ENCODE results near the gene HAS3.
"Not testable (repeated sequence)": the region's sequence is repeated elsewhere in the genome, so short reads cannot be mapped to it uniquely, and the experiment has no call there.

The HAS3 gene, protein sequence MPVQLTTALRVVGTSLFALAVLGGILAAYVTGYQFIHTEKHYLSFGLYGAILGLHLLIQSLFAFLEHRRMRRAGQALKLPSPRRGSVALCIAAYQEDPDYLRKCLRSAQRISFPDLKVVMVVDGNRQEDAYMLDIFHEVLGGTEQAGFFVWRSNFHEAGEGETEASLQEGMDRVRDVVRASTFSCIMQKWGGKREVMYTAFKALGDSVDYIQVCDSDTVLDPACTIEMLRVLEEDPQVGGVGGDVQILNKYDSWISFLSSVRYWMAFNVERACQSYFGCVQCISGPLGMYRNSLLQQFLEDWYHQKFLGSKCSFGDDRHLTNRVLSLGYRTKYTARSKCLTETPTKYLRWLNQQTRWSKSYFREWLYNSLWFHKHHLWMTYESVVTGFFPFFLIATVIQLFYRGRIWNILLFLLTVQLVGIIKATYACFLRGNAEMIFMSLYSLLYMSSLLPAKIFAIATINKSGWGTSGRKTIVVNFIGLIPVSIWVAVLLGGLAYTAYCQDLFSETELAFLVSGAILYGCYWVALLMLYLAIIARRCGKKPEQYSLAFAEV

GRCh38 chr16:69105501-69106361 is at the start of gene HAS3:
Gene HAS3, plus strand, starts transcription at chr16:69105653. Its CDS starts 3,743 bp downstream, at chr16:69109396.
- no peak for DNase-seq (ENCODE audit: low read depth in 2 of 2)

GRCh38 chr16:69055980-69056379 is 49.5 kb upstream of the HAS3 start:
- DNase-seq (ENCODE audit: low read depth in 2 of 2) = no peak

DNA sequence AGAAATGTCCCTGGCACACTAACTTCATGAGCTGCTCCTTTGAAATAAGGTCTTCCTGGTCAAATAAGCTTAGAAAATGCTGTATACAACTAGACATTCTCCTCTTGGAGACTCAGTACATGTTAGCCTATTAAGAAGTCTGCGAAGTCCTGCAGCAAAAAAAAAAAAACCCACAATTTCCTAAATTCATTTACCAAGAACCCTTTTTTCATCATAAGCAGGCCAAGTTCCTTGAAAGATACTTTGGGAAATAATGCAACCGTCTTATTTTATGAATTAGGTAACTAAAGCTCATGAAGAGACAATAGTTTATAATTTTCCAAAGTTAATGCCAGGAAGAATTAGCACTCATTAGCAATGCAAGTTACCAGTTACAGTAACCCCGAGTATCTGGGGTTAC is 49.0 kb upstream of the HAS3 start:
- no peak for DNase-seq (ENCODE audit: low read depth in 2 of 2)

GRCh38 chr16:69057400-69058378 is 47.8 kb upstream of the HAS3 start:
- DNase-seq (ENCODE audit: low read depth in 2 of 2) = no peak

DNA sequence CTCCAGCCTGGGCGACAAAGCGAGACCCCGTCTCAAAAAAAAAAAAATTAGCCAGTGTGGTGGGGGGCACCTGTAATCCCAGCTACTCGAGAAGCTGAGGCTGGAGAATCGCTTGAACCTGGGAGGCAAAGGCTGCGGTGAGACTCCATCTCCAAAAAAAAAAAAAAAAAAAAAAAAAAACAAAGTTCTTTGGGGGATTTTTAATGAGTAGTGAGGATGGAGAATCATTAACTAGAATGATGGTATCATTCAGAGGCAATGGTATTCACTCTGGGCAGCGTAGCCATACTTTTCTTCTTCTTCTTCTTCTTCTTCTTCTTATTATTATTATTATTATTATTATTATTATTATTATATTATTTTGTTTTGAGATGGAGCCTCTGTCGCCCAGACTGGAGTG is 42.0 kb upstream of the HAS3 start:
- DNase-seq (ENCODE audit: low read depth in 2 of 2) = not testable (repeated sequence)

DNA sequence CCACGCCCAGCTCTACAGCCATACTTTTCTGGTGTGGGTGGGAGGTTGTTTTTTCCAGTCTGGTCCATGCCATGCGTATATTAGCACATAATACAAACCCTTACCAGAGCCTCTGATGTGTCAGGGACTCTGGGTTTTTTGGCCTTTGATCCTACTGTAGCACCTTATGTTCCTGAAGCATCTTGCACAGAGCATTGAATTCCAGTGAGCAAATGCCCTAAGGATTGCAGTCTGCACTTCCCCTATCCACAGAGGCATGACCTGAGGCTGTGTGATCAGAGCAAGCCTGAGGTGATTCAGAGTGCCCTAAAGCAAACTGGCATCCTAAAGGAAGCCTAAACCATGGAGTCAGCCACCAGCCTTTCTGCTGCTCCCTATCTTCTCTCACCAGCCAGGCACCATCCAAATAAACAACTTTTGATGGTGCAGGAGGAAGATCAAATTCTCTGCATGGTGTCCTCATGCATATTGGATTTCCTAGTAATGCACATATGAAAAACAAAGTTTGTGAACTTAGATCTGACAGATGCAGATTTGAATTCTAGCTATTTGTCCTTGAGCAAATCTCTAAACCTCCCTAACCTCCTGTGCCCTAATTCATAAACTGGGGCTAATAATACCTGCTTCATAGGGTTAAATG is 41.2 kb upstream of the HAS3 start:
- DNase-seq (ENCODE audit: low read depth in 2 of 2) = no peak

- DNase-seq (ENCODE audit: low read depth in 2 of 2) = no peak
These were observed 40.6 kb upstream of the HAS3 start for GRCh38 chr16:69064764-69065313.

DNA sequence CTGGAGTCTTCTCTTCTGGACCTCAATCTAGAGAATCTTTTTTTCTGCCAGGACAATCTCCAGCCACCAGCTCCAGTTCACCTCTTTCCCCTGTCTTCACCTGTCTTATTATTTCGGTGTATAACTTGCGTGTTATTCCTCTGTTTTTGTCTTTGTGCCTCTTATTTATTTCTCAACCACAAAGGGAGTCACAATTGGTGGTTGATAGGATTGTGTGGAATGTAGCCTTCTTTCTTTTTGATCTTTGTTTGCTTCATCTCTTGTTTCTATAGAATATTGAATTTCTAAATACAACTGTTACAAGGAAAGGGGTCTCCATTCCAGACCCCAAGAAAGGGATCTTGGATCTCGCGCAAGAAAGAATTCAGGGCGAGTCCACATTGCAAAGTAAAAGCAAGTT is 35.9 kb upstream of the HAS3 start:
- no peak for DNase-seq (ENCODE audit: low read depth in 2 of 2)

DNA sequence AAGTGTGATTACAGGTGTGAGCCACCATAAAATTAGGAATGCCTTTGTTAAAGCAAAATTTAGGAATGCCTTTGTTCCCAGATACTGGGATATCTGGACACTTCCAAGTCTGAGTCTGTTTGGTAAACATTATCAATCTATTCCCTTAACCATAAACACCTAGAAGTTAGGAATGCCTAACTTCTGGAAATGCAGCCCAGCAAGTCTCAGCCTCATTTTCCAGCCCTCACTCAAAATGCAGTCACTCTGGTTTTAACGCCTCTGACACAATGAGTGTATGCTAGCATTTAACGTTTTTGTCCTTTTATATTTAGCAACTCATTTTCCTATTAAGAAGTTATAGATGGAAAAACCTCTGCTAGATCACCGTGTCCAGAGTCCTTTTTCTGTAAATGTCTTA is 34.4 kb upstream of the HAS3 start:
- DNase-seq (ENCODE audit: low read depth in 2 of 2) = no peak

DNA sequence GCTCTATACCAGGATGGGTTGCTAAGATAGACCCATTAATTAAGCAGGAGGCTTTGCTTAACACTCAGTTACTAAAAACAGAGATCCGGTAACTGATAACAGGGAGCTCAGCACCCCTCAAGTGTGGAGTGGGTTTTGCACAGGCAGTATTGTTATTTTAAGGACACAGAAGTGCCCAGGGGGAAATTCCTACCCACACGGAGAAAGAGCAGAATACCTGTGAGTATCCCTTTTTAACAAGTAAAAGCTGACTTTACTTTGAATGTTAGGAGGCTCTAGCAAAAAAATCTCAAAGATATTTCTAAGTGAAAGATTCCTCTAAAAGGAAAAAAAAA is 32.8 kb upstream of the HAS3 start:
- no peak for DNase-seq (ENCODE audit: low read depth in 2 of 2)

- no peak for DNase-seq (ENCODE audit: low read depth in 2 of 2)
These were observed 32.2 kb upstream of the HAS3 start for GRCh38 chr16:69073181-69073702.

- DNase-seq (ENCODE audit: low read depth in 2 of 2) = no peak
These were observed 28.2 kb upstream of the HAS3 start for GRCh38 chr16:69077251-69077650.

- no peak for DNase-seq (ENCODE audit: low read depth in 2 of 2)
These were observed 27.4 kb upstream of the HAS3 start for GRCh38 chr16:69078073-69078472.

- no peak for DNase-seq (ENCODE audit: low read depth in 2 of 2)
These were observed 25.8 kb upstream of the HAS3 start for GRCh38 chr16:69079697-69080096.

DNA sequence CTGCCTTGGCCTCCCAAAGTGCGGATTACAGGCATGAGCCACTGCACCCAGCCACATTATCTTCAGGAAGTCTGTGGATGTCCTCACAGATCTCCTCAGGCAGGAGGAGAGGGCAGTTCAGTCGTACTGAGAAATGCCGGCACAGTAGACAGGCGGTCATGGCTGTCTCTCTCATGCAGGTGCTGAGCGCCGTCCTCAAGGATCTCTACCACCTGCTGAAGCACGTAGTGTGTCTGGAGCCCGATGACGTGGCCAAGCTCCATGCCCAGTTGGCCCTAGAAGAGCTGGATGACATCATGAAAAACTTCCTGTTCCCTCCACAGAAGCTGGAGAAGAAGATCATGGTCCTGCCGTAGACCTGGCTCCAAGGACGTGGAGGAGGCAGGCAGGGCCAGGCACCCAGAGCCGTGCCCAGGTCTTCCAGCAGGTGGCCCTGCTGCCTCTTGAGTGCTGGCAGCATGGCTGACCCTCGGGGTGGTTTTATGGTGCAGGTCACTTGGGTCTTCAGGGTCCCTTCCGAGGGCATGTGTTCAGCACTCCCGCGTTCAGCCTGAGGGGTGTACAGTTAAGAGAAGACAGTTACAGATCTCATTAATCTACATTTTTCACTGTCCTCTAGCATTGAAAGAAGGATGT is 22.0 kb upstream of the HAS3 start:
- no peak for DNase-seq (ENCODE audit: low read depth in 2 of 2)

DNA sequence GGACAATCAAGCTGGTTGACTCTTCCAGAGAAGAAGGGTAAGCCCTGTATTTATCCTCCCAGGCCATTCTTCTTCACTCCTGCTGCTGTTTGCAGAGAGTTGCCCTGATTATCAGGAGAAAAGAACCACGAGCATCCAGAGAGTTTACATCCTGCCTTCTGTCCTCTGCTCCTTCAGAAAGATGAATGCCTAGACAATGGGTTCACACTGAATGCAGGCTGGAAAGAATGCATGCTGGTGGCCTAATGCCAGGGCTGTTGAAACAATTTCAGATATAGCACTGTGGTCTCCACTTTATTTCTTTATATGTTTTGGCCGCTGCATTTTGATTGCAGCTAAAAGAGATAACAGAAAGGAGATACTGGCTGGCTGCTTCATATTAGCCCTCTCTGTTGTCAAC is 21.2 kb upstream of the HAS3 start:
- no peak for DNase-seq (ENCODE audit: low read depth in 2 of 2)

- DNase-seq (ENCODE audit: low read depth in 2 of 2) = no peak
These were observed 20.3 kb upstream of the HAS3 start for GRCh38 chr16:69085032-69085695.

DNA sequence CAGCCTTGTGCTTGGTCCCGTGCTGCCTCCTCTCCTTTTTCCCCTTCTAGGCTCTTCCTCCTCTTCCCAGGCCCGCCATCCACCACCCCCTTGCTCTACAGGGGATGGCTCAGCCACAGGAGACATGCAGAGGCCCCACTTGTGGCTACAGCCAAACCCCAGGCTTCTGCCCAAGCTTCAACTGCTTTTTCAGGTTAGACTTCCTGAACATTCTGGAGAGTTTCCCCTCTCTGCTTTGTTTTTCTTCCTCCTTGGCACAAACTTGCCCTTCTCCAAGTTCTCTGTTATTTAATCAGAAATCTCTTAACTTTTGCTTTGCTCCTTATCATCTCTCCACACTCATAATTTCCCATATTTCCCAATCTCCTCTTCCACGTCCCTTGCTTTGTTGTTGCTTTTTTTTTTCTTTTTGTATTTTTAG is 18.3 kb upstream of the HAS3 start:
- DNase-seq (ENCODE audit: low read depth in 2 of 2) = no peak

GRCh38 chr16:69088684-69089083 is 16.8 kb upstream of the HAS3 start:
- DNase-seq (ENCODE audit: low read depth in 2 of 2) = no peak
